ENCODE results near the gene TRMT2A.

DNA sequence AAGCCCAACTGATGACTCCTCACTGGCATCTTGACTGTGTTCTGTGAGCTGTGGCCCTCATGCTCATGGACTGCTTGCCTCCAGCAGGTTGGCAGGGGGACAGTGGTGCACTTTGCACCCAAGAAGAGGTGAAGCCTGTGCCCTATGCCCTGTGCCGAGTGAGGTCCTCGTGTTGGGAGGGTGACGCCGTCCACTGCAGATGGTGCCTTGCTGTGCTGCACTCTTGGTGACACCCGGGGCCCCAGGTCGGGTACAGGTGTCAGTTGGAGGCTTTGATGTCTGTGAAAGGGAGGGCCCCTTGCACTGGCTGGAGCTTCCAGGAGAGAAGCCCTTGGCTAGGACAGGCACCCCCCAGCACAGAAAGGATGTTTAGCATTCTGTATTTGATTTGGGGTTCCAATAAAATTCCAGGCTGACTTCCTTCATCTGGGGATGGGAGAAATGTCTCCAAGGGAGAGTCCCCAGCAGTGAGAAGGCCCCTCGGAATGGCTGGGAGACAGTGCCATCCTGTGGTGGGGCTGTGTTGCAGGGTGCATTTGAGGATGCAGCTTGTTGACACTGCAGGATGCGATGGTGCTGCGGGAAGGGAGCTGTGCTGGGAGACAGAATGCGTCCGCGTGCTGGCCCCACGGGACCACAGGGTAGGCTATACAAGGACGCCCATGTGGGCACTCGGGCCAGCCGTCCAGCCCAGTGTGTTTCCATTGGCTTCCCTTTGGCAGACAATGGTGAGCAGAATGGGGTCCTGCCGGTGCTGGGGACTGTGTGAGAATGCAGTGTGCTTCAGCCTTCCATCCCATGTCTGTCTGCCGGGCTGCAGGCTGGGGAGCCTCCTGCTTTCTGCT lies 12.1 kb upstream of the TRMT2A start:
- TF ChIP-seq, protein P1, sequence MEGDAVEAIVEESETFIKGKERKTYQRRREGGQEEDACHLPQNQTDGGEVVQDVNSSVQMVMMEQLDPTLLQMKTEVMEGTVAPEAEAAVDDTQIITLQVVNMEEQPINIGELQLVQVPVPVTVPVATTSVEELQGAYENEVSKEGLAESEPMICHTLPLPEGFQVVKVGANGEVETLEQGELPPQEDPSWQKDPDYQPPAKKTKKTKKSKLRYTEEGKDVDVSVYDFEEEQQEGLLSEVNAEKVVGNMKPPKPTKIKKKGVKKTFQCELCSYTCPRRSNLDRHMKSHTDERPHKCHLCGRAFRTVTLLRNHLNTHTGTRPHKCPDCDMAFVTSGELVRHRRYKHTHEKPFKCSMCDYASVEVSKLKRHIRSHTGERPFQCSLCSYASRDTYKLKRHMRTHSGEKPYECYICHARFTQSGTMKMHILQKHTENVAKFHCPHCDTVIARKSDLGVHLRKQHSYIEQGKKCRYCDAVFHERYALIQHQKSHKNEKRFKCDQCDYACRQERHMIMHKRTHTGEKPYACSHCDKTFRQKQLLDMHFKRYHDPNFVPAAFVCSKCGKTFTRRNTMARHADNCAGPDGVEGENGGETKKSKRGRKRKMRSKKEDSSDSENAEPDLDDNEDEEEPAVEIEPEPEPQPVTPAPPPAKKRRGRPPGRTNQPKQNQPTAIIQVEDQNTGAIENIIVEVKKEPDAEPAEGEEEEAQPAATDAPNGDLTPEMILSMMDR (IDR thresholded peaks at IDR 0.05) = peak in 2 of 6 experiments; percentile 17 to 27
- TF ChIP-seq POLR2A (IDR thresholded peaks at IDR 0.05) = no peak
- TF ChIP-seq POLR2AphosphoS5 (IDR thresholded peaks at IDR 0.05) = no peak
- no peak for TF ChIP-seq EP300 (IDR thresholded peaks at IDR 0.05)
